Suprapubic skin (tissue), 4 donors: ENCODE measurements around the gene TMEM114.

Experiments used
- CTCF ChIP-seq, 2 donors: fragments of 200-600 bp in 1 of 2; fragments of 450-650 bp in 1 of 2; sonication (generic) in 1 of 2; IDR thresholded peaks; one replicate each; pipeline ENCODE4 v1.5.1; 2016 to 2019; ENCODE audit warnings: antibody characterized with exemption in 2 of 2, mild to moderate bottlenecking in 1 of 2, moderate library complexity in 1 of 2
- EP300 ChIP-seq: sonication (generic); formaldehyde crosslinking; IDR thresholded peaks from one replicate; pipeline ENCODE4 v1.6.1; 2017; ENCODE audit warnings: antibody characterized with exemption
- POLR2A ChIP-seq, 2 donors: fragments of 450-650 bp; IDR thresholded peaks; one replicate each; pipeline ENCODE4 v1.6.1; 2017; ENCODE audit warnings: antibody characterized with exemption in 2 of 2, mild to moderate bottlenecking in 2 of 2, moderate library complexity in 2 of 2
- POLR2AphosphoS5 ChIP-seq, 3 donors: sonication (generic); formaldehyde crosslinking; IDR thresholded peaks; one replicate each; pipeline ENCODE4 v1.6.1; 2017; ENCODE audit warnings: antibody characterized with exemption in 3 of 3

GRCh38 chr16:8587065-8587464 lies 3.2 kb downstream of the TMEM114 start:
- TF ChIP-seq CTCF (IDR thresholded peaks at IDR 0.05): no peak
- TF ChIP-seq POLR2A (IDR thresholded peaks at IDR 0.05): no peak
- TF ChIP-seq POLR2AphosphoS5 (IDR thresholded peaks at IDR 0.05): no peak
- no peak for TF ChIP-seq EP300
